MM.1S (cell line): ENCODE measurements around the gene ADGRG2.

Source experiments
- CTCF ChIP-seq: fragments of 300-600 bp; sonication (generic); IDR thresholded peaks from 2 replicates; pipeline ENCODE4 v1.5.1; 2016; ENCODE audit warnings: antibody characterized with exemption, low read length, mixed read lengths
- EZH2phosphoT487 ChIP-seq: fragments of 300-600 bp; sonication (generic); IDR thresholded peaks from 2 replicates; pipeline ENCODE4 v1.6.1; 2018; ENCODE audit warnings: antibody characterized with exemption, low read length

DNA sequence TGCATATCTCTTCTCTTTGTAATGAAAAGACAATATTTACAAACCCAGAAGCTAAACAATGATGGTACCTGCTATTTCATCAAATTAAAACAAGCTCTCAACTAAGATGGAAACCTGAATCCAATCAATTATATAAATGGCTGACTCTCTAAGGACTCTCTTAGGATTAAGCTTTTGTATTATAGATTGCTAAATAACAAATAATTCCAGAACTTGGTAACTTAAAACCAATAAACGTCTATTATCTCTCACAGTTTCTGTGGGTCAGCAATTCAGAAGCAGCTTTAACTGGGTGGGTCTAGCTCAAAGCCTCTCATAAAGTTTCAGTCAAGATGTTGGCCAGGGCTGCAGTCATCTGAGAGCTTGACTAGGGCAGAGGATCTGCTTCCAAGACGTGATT, 150.8 kb downstream of the ADGRG2 start:
- TF ChIP-seq CTCF (no peak), EZH2phosphoT487 (no peak)
